Tongue (tissue), 2 donors: ENCODE results near the gene FKBP15. TPM values are rescaled to one million over a fixed set of nuclear protein-coding genes. Genes with fewer than 3 reads are reported as not detected.
A peak's percentile ranks its signal among the peaks of the same experiment; 100 is the strongest.
"Not testable (repeated sequence)": the region's sequence is repeated elsewhere in the genome, so short reads cannot be mapped to it uniquely, and the experiment has no call there.

Experiments
- DNase-seq: peaks from one replicate; pipeline ENCODE4 v3.0.0-alpha.2; 2015
- total RNA-seq: library from RNA; depleted of rRNA; stranded (reverse); fragments of >200 nt; gene quantifications from one replicate; pipeline ENCODE4 v1.2.3, GENCODE V29; 2014

FKBP15 gene
- total RNA-seq, 1 donor from 2014 or later, result 26.3 TPM

GRCh38 chr9:113149561-113149960 is 71.5 kb downstream of the FKBP15 start:
- DNase-seq, result not testable (repeated sequence)

GRCh38 chr9:113148781-113149510 is 72.1 kb downstream of the FKBP15 start:
- no peak for DNase-seq

- no peak for DNase-seq
These were observed 72.7 kb downstream of the FKBP15 start for GRCh38 chr9:113148372-113148705.

- DNase-seq, result no peak
These were observed 77.4 kb downstream of the FKBP15 start for GRCh38 chr9:113143432-113144227.

GRCh38 chr9:113140896-113141295 is 80.2 kb downstream of the FKBP15 start:
- DNase-seq, result not testable (repeated sequence)

GRCh38 chr9:113139953-113140352 is 81.1 kb downstream of the FKBP15 start:
- DNase-seq, result no peak

- no peak for DNase-seq
These were observed 81.8 kb downstream of the FKBP15 start for GRCh38 chr9:113139225-113139829.

- no peak for DNase-seq
These were observed 82.3 kb downstream of the FKBP15 start for GRCh38 chr9:113138760-113139159.

GRCh38 chr9:113137196-113138168 is 83.6 kb downstream of the FKBP15 start:
- no peak for DNase-seq

- peak; percentile 48 for DNase-seq
These were observed 89.4 kb downstream of the FKBP15 start for GRCh38 chr9:113131689-113132151.

GRCh38 chr9:113129884-113130283 is 91.2 kb downstream of the FKBP15 start:
- no peak for DNase-seq

GRCh38 chr9:113129466-113129865 is 91.6 kb downstream of the FKBP15 start:
- no peak for DNase-seq

- DNase-seq, result no peak
These were observed 95.6 kb downstream of the FKBP15 start for GRCh38 chr9:113125386-113126035.

GRCh38 chr9:113118829-113119228 is 102.2 kb downstream of the FKBP15 start:
- not testable (repeated sequence) for DNase-seq

Other genes starting within 250 kb of the FKBP15 start
- 3.8 TPM for gene ZNF883, start 209.1 kb downstream of the FKBP15 start, total RNA-seq
- gene ZFP37, start 164.6 kb downstream of the FKBP15 start, total RNA-seq, result 8.9 TPM
- gene SLC31A2, start 70.3 kb downstream of the FKBP15 start, total RNA-seq, result 6.7 TPM
- gene SLC31A1, start 267 bp upstream of the FKBP15 start, total RNA-seq, result 11.8 TPM
- gene CDC26, start 54.3 kb upstream of the FKBP15 start, total RNA-seq, result 32.1 TPM
- 18.7 TPM for gene PRPF4, start 54.4 kb upstream of the FKBP15 start, total RNA-seq
- 0.21 TPM for gene RNF183, start 82.1 kb upstream of the FKBP15 start, total RNA-seq
- 3.7 TPM for gene WDR31, start 119.0 kb upstream of the FKBP15 start, total RNA-seq
- gene BSPRY, start 128.3 kb upstream of the FKBP15 start, total RNA-seq, result 2.6 TPM
- 13.0 TPM for gene HDHD3, start 155.7 kb upstream of the FKBP15 start, total RNA-seq
- gene ALAD, start 180.0 kb upstream of the FKBP15 start, total RNA-seq, result 27.8 TPM
- gene POLE3, start 189.4 kb upstream of the FKBP15 start, total RNA-seq, result 36.5 TPM
- 0.92 TPM for gene C9orf43, start 189.5 kb upstream of the FKBP15 start, total RNA-seq
- 59.9 TPM for gene RGS3, start 242.4 kb upstream of the FKBP15 start, total RNA-seq